Activated naive CD8-positive, alpha-beta T cell (primary cell): ENCODE data around the gene COG6.

Experiments
- H3K27ac Mint-ChIP-seq: one replicate; pipeline ENCODE4 v1.8.0; 2021; ENCODE audit warnings: mixed read lengths
- H3K27me3 Mint-ChIP-seq: one replicate; pipeline ENCODE4 v1.8.0; 2021; ENCODE audit warnings: mixed read lengths
- H3K36me3 Mint-ChIP-seq: one replicate; pipeline ENCODE4 v1.8.0; 2021; ENCODE audit warnings: mixed read lengths
- H3K4me1 Mint-ChIP-seq: one replicate; pipeline ENCODE4 v1.8.0; 2021; ENCODE audit warnings: low read depth, mixed read lengths
- H3K4me3 Mint-ChIP-seq: one replicate; pipeline ENCODE4 v1.8.0; 2021; ENCODE audit warnings: mild to moderate bottlenecking, mixed read lengths
- H3K9me3 Mint-ChIP-seq: one replicate; pipeline ENCODE4 v1.8.0; 2021; ENCODE audit warnings: low read depth, mixed read lengths

COG6 gene

DNA sequence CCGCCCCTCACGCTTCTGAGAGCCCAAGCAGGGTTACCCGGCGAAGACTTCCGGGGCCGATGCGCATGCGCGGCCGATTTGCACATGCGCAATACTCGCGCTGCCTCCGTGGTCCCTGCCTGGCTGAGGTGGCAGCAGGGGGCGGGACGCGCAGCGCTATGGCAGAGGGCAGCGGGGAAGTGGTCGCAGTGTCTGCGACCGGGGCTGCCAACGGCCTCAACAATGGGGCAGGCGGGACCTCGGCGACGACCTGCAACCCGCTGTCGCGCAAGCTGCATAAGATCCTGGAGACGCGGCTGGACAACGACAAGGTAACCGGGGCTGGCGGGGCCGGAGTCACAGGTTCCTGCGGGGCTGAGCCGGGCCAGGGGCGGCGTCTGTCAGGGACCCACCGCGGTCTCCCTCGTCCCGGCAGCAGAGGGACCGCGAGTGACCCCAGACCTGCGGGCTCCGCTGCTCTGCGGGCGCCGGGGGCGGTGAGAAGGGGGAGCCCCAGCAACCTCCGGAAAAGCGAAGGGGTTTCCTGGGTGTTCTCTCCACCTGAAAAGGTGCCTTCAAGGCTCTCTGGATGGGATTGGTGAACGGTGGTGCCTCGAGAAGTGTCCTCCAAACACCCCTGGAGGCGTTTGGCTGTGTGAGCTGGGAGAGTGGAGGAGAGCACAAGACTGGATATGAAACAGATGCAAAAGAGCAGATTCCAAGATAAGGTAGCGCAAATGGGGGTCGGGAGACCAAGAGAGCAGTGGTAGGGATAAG is at the start of gene COG6:
Gene COG6, plus strand, starts transcription at position 94 of the 756 bp plus-strand sequence. Its CDS starts 65 bp downstream, at position 159.
- Mint-ChIP-seq H3K4me1 (peaks cover 38% of the 10 kb centered on the region), H3K27ac (peak within 1 kb of the TSS; percentile 91), H3K27me3 (no peaks in the 10 kb centered on the region), H3K36me3 (peaks cover 9% of the 10 kb centered on the region), H3K9me3 (no peaks in the 10 kb centered on the region), H3K4me3 (peak within 1 kb of the TSS; percentile 98)

- Mint-ChIP-seq H3K4me1 (peaks cover 7% of the 10 kb centered on the region), H3K4me3 (no peak overlapping the region), H3K36me3 (no peaks in the 10 kb centered on the region), H3K27ac (no peak overlapping the region), H3K9me3 (no peaks in the 10 kb centered on the region), H3K27me3 (peaks cover 26% of the 10 kb centered on the region)
Measured at GRCh38 chr13:39605677-39606320, 49.7 kb upstream of the COG6 start.

GRCh38 chr13:39607876-39608275 is 47.6 kb upstream of the COG6 start:
- Mint-ChIP-seq H3K27me3 (peaks cover 15% of the 10 kb centered on the region), H3K36me3 (no peaks in the 10 kb centered on the region), H3K4me1 (peaks cover 3% of the 10 kb centered on the region), H3K27ac (no peak overlapping the region), H3K9me3 (no peaks in the 10 kb centered on the region), H3K4me3 (no peak overlapping the region)

DNA sequence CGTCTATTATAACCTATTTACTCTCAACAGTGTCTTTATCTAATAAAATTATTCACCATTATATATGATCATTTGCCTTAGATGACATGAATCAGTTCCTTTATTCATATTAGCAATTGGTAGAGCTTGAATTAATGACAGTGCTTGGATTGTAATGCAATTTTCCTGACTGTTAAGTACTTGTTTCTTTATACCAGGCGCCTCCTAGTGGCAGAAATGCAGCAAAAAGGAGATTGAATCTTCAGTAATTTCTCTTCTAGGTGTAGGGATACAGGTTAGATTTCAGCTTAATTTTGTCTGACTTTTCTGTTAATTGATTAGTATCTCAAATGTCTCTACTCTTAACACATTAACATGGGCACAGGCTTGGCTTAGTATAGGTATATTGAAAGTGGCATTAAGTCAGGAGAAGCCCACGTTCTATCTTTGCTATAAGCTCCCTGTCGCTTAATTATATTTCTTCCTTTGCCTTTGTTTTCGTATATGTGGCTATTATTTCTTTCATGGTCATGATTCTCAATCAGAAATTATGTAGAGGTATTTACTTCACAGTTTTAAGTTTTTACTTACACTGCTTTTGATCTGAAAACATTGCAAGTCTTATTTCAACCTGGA is 43.3 kb upstream of the COG6 start:
- H3K27me3 Mint-ChIP-seq: peaks cover 6% of the 10 kb centered on the region

GRCh38 chr13:39616087-39616694 is 39.3 kb upstream of the COG6 start:
- no peaks in the 10 kb centered on the region for H3K36me3 Mint-ChIP-seq
- no peak overlapping the region for H3K4me3 Mint-ChIP-seq
- no peak overlapping the region for H3K27ac Mint-ChIP-seq
- no peaks in the 10 kb centered on the region for H3K4me1 Mint-ChIP-seq
- peaks cover 7% of the 10 kb centered on the region for H3K27me3 Mint-ChIP-seq
- no peaks in the 10 kb centered on the region for H3K9me3 Mint-ChIP-seq

More for the DNA sequence above, 43.3 kb upstream of the COG6 start:
- Mint-ChIP-seq H3K4me1 (no peaks in the 10 kb centered on the region), H3K4me3 (no peak overlapping the region), H3K36me3 (no peaks in the 10 kb centered on the region), H3K9me3 (no peaks in the 10 kb centered on the region), H3K27ac (no peak overlapping the region)

DNA sequence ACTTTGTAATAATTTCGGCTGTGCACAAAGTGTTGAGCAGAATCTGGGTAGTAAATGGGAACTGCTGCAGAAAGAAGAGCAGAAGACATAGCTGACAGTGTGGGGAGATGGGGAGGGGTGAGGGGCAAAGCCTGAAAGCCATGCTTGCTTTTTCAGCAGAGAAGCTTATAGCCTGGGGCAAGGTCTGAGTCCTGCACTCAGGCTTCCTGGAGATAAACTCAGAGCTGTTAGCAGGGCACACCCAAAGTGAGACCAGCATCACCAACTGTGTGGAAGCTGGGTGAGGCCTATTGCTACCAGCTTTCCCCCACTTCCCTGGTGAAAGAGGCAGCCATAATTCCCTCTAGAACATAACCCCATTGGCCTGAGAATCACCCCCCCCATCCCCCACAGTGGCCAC is 36.9 kb upstream of the COG6 start:
- H3K36me3 Mint-ChIP-seq: no peaks in the 10 kb centered on the region
- no peak overlapping the region for H3K27ac Mint-ChIP-seq
- H3K4me1 Mint-ChIP-seq: no peaks in the 10 kb centered on the region
- peaks cover 7% of the 10 kb centered on the region for H3K27me3 Mint-ChIP-seq
- no peak overlapping the region for H3K4me3 Mint-ChIP-seq
- no peaks in the 10 kb centered on the region for H3K9me3 Mint-ChIP-seq

DNA sequence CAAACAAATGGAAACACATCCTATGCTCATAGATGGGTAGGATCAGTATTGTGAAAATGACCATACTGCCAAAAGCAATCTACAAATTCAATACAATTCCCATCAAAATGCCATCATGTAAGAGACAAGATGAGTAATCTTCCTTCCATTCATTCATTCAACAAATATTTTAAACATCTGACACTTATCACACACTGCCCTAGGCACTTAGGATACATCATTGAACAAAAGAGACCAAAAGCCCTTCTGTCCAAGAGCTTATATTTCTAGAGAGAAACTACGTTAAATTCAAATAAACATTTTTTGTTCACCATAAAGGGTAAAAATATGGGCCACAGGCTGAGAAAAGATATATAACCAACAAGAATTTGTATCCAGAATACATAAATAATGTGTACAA is 32.0 kb upstream of the COG6 start:
- Mint-ChIP-seq H3K4me1 (no peaks in the 10 kb centered on the region), H3K36me3 (no peaks in the 10 kb centered on the region), H3K9me3 (no peaks in the 10 kb centered on the region), H3K27me3 (peaks cover 5% of the 10 kb centered on the region), H3K4me3 (no peak overlapping the region), H3K27ac (no peak overlapping the region)

DNA sequence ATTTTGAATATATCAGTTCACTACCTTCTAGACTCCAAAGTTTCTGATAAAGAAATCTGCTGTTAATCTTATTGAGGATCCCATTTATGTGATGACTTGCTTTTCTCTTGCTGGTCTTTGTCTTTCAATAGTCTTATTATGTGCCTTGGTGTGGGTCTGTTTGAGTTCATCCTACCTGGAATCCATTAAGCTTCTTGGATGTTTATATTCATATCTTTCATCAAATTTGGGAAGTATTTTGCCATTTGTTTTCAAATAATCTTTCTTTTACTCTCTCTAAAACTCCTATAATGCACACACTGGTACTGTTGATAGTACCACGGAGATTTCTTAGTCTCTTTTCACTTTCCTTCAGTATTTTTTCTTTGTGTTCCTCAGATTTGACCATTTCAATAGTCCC is 24.2 kb upstream of the COG6 start:
- peaks cover 8% of the 10 kb centered on the region for H3K27me3 Mint-ChIP-seq
- peaks cover 6% of the 10 kb centered on the region for H3K36me3 Mint-ChIP-seq
- no peak overlapping the region for H3K4me3 Mint-ChIP-seq
- peaks cover 15% of the 10 kb centered on the region for H3K9me3 Mint-ChIP-seq
- no peaks in the 10 kb centered on the region for H3K4me1 Mint-ChIP-seq
- H3K27ac Mint-ChIP-seq: no peak overlapping the region

DNA sequence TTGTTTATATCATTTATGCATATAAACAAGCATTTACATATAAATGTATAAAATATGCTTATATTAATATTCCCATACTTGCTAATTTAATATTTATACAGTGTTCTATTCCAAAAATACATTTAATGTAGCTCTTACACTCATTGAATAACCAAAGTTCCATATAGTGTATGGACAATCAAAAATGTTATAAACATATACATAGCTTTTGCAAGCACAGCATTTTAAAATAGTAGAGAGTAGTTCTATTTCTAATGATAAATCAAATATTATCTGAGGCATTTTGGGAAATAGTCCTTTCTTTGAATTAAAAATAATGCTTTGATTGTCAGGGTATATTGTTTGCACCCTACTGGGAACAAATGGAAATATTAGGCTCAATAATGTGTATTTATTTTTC is 22.5 kb upstream of the COG6 start:
- H3K36me3 Mint-ChIP-seq: peaks cover 6% of the 10 kb centered on the region
- peaks cover 21% of the 10 kb centered on the region for H3K9me3 Mint-ChIP-seq
- H3K27me3 Mint-ChIP-seq: peaks cover 12% of the 10 kb centered on the region
- H3K4me3 Mint-ChIP-seq: no peak overlapping the region
- H3K27ac Mint-ChIP-seq: no peak overlapping the region
- H3K4me1 Mint-ChIP-seq: no peaks in the 10 kb centered on the region

- H3K27ac Mint-ChIP-seq: no peak overlapping the region
- H3K4me3 Mint-ChIP-seq: no peak overlapping the region
- no peaks in the 10 kb centered on the region for H3K4me1 Mint-ChIP-seq
- peaks cover 19% of the 10 kb centered on the region for H3K27me3 Mint-ChIP-seq
- H3K9me3 Mint-ChIP-seq: peaks cover 22% of the 10 kb centered on the region
- H3K36me3 Mint-ChIP-seq: peaks cover 8% of the 10 kb centered on the region
Measured at GRCh38 chr13:39635564-39635963, 19.9 kb upstream of the COG6 start.

GRCh38 chr13:39637890-39638289 is 17.6 kb upstream of the COG6 start:
- peaks cover 15% of the 10 kb centered on the region for H3K27me3 Mint-ChIP-seq
- no peak overlapping the region for H3K4me3 Mint-ChIP-seq
- H3K36me3 Mint-ChIP-seq: peaks cover 2% of the 10 kb centered on the region
- H3K27ac Mint-ChIP-seq: no peak overlapping the region
- no peaks in the 10 kb centered on the region for H3K4me1 Mint-ChIP-seq
- H3K9me3 Mint-ChIP-seq: peaks cover 7% of the 10 kb centered on the region

DNA sequence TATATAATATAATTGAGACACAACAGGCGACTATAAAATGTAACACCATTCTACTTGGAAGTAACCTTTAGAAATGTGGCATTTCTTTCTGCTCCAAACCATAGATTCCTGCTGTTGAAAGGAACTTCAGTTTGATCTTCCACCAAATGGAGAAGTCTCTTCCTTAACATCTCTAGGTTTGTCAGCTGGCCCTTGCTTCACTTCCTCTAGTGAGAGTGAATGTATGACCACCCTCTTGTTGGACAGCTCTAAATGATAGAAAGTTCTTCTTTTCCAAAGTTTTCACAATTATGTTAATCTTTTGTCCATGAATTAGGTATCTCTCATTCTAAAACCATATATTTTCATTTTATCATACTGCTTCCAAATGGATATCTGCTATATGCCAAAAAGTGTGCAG is 13.8 kb upstream of the COG6 start:
- H3K9me3 Mint-ChIP-seq: peaks cover 7% of the 10 kb centered on the region
- peaks cover 2% of the 10 kb centered on the region for H3K36me3 Mint-ChIP-seq
- no peaks in the 10 kb centered on the region for H3K4me1 Mint-ChIP-seq
- H3K4me3 Mint-ChIP-seq: no peak overlapping the region
- no peak overlapping the region for H3K27ac Mint-ChIP-seq
- peaks cover 12% of the 10 kb centered on the region for H3K27me3 Mint-ChIP-seq

- no peak overlapping the region for H3K4me3 Mint-ChIP-seq
- H3K36me3 Mint-ChIP-seq: no peaks in the 10 kb centered on the region
- H3K27ac Mint-ChIP-seq: no peak overlapping the region
- H3K27me3 Mint-ChIP-seq: peaks cover 2% of the 10 kb centered on the region
- H3K4me1 Mint-ChIP-seq: no peaks in the 10 kb centered on the region
- H3K9me3 Mint-ChIP-seq: no peaks in the 10 kb centered on the region
Measured at GRCh38 chr13:39646122-39646521, 9.3 kb upstream of the COG6 start.

GRCh38 chr13:39655041-39655568 is 357 bp upstream of the COG6 start:
- peaks cover 9% of the 10 kb centered on the region for H3K36me3 Mint-ChIP-seq
- H3K4me1 Mint-ChIP-seq: peaks cover 38% of the 10 kb centered on the region
- H3K27me3 Mint-ChIP-seq: peaks cover 2% of the 10 kb centered on the region
- no peaks in the 10 kb centered on the region for H3K9me3 Mint-ChIP-seq
- peak overlapping the region; percentile 98 for H3K4me3 Mint-ChIP-seq
- H3K27ac Mint-ChIP-seq: peak overlapping the region; percentile 91

- H3K27ac Mint-ChIP-seq: peak overlapping the region; percentile 91
- H3K9me3 Mint-ChIP-seq: no peaks in the 10 kb centered on the region
- no peaks in the 10 kb centered on the region for H3K27me3 Mint-ChIP-seq
- H3K4me3 Mint-ChIP-seq: peak overlapping the region; percentile 98
- H3K4me1 Mint-ChIP-seq: peaks cover 38% of the 10 kb centered on the region
- peaks cover 9% of the 10 kb centered on the region for H3K36me3 Mint-ChIP-seq
Measured at GRCh38 chr13:39656325-39656677, 839 bp downstream of the COG6 start.
